GM04503 (cell line): ENCODE results near the gene TGFB2.

Source experiments
- DNase-seq: peaks from one replicate; pipeline ENCODE4 v3.0.0-alpha.2; 2012; ENCODE audit warnings: low read depth

The TGFB2 gene

DNA sequence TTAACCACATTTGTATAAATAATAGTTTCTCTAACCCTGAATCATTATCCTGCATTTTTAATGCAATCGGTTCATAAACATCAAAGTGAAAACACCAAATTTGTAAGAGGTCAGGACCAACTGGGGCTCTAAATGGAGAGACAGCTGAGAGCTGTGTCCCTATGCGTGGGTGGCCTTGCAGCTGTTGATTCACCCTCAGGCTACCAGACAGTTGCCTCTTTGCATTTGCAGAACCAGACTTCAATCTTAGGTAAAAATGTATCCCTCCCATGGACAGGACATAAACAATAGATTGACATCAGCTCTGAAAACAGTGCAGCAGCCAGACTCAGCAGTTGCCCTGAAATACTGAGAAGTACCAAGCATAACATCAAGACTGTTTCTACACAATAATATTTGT lies 8.8 kb upstream of the TGFB2 start:
- DNase-seq, result no peak

DNA sequence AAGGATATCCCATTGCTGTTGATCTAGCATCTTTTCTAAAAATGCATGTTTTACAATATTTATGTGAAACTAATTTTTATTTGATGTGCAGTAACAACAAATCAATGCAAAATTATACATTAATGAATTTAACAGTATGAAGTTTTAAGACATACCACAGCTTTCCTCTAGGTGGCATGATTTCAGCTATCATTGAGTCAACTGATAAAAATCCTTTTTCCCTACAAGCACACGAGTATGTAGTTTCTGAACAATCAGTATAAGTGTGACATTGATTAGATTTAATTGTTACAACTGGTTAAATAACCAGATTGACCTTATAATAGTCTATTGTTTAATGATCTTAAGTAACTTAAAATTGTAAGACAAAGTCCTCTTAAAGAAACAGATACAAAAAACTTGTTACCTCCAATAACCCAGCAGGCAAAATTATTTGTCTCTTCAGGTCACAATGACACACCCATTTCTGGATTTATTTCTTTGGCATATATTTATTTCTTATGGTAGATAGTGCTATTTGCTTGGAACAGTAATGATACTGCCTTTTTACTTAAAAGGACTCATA lies 5.8 kb upstream of the TGFB2 start:
- no peak for DNase-seq

DNA sequence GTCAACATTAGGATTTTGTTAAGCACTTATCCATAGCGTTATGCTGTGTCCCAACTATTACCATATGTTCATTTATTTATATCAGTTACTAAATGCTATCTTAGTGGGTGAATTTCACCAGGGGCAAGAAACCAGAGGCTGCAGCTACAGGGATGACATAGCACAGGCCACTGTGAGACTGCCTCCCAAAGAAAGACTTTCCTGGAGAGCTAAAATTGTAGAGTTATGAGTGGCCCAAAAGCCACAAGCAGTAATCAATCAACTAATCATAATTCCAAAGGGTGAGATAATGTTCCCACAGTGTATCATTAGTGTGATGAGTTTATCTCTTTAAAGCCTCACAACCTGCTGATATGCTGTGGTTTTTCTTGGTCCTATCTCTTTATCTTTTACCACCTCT lies 3.8 kb upstream of the TGFB2 start:
- DNase-seq, result no peak

DNA sequence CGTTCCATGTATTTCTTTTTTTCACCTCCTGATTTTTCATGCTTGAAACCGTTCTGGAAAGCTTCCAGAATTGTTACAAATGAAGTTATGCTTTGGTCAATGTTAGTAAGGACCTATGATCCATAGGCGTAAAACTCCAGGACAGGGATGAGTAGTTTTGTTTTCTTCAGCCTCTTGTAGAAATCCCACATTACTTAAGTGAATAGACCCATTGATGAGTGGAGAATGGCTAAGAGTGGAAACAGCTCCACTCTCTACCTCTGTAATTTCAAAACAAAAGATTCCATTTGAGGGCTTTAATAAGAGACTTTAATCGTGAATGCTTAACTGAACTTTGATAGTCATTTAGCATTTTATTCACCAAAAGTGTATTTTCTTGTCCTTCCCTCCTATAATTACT lies 3.0 kb upstream of the TGFB2 start:
- DNase-seq, result no peak

DNA sequence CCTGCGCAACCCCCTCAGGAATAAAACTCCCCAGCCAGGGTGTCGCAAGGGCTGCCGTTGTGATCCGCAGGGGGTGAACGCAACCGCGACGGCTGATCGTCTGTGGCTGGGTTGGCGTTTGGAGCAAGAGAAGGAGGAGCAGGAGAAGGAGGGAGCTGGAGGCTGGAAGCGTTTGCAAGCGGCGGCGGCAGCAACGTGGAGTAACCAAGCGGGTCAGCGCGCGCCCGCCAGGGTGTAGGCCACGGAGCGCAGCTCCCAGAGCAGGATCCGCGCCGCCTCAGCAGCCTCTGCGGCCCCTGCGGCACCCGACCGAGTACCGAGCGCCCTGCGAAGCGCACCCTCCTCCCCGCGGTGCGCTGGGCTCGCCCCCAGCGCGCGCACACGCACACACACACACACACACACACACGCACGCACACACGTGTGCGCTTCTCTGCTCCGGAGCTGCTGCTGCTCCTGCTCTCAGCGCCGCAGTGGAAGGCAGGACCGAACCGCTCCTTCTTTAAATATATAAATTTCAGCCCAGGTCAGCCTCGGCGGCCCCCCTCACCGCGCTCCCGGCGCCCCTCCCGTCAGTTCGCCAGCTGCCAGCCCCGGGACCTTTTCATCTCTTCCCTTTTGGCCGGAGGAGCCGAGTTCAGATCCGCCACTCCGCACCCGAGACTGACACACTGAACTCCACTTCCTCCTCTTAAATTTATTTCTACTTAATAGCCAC lies 696 bp downstream of the TGFB2 start:
- DNase-seq, result no peak

DNA sequence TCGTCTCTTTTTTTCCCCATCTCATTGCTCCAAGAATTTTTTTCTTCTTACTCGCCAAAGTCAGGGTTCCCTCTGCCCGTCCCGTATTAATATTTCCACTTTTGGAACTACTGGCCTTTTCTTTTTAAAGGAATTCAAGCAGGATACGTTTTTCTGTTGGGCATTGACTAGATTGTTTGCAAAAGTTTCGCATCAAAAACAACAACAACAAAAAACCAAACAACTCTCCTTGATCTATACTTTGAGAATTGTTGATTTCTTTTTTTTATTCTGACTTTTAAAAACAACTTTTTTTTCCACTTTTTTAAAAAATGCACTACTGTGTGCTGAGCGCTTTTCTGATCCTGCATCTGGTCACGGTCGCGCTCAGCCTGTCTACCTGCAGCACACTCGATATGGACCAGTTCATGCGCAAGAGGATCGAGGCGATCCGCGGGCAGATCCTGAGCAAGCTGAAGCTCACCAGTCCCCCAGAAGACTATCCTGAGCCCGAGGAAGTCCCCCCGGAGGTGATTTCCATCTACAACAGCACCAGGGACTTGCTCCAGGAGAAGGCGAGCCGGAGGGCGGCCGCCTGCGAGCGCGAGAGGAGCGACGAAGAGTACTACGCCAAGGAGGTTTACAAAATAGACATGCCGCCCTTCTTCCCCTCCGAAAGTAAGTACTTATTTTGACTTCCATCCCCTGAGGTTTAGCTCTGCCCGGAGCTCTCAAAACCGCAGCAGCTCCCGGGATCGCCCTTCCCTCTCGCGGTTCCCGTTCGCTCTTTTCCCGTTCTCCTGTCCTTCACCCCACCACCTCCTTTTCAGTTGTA lies 1.5 kb downstream of the TGFB2 start:
- no peak for DNase-seq

DNA sequence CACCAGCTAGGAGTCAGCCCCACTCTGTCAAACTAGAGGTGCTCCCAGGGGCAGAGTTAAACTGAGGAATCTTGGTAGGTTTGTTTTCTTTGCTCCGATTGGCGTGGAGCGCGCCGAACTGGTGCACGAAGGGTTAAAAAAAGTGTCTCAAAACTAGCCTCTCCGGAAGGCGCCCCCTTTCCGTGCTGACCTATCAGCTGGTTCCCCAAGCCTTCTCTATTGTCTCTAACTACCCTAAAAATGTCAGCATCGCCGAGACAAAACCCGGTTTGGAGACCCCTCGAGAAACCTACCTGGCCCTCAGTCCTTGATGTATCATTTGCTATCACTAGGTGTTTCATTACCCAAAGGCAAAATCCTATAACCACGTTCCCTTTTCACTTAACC lies 2.2 kb downstream of the TGFB2 start:
- DNase-seq, result no peak

DNA sequence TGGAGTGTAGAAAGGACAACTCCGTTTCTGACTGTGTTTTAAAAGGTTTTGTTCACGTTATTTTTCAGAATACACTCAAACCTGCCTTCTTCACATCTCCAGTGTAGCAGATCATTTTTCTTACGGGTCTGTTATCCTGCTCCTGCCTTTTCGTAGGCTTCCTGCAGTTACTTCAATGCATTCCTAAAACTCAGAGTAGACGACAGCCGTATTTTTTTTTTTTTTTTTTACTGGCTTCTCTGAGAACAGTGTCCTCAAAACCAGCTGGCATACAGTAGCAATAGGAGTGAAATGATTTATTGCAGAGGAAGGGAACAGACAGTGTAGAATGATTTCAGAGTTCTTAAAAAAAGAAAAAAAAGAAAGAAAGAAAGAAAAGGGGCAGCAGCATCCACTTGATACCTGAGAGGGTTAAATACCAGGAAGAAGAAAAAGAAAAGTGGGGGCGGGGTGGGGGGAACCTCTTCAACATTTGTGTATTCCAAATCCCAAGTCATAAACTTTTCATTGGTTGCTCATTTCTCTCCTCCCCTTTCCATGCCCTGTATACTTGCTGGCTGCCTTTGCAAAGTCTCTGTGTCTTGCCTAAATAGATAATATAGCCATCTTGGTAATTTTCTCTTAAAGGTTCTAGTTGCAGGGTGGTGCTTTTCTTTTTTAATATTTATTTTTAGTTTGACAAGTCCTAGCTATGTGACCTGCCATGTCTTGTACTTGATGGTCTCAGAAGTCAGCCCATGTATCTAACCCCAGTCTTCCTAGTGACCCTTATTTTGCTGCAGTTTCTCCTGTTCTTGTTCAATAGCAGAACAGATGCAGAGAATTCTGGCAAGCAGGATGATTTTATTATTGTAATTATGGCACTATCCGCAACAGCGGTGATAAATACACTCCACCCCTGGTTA lies 2.8 kb downstream of the TGFB2 start:
- no peak for DNase-seq

DNA sequence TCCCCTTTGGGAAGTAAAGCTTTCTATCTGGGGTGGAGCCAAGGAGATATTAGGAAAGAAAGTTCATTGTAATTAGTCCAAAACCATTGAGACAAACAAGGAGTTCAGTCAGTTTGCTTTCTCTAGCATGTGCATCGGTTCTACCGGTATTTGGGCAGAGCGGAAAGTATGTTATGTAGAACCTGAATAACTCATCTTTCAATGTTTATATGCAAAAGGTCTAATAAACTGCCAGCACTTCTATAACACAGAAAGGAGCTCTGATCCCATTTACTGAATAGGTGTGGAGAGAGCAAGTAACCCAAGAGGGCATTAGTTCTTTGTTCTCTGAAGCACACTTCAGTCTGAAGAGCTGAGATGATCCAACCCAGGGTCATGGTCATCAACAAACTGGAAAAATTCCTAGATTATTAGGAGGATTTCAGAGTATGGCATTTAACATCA lies 3.5 kb downstream of the TGFB2 start:
- DNase-seq, result no peak

DNA sequence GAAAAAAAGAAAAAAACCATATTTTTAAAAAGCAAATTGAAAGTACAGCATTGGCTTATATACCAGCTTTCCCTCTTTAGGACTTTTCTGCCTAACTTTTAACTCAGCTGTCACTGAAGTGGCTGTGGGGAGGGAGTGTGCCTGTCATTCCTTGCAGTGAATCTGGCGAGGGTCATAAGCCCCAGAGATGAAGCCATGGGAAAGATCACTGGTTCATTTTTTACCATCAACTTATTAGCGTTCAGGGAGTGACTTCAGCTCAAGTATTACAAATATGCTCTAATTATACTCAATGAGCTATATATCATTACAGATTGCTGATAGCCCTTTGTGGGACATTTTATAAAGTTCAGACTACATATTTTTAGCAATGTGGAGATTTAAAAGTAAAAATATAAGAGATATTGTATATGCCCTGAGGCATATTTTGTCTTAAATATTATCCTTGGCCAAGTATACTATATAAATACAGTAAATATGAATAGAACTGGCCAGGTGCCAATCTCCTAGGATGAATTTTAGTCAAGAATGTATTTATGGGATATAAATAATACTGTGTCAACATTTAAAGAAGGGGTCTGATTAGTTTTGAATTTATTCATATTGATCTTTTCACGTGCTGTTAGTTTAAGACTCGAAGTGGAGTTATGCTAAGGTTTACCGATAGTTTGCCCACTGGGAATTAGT lies 4.4 kb downstream of the TGFB2 start:
- DNase-seq, result no peak

DNA sequence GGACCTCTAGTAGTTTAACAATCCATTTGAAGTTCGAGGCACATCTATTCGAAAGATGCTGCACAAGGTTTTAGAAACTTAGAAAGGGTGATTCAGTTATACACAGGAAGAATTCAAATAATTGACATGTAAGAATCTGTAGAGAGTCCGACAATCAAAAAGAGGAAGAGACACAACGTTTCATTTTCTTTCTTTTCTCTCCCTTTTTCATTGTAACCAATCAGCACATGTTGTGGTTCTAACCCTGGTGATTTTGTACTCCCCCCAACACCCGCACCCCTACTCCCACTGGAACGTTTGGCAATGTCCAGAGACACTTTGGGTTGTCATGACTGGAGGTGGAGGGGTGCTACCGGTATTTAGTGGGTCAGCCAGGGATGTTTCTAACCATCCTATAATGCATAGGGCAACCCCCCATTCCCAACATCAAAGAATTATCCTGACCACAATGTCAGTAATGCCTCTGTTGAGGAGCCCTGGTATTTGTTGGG lies 4.9 kb downstream of the TGFB2 start:
- DNase-seq, result no peak

DNA sequence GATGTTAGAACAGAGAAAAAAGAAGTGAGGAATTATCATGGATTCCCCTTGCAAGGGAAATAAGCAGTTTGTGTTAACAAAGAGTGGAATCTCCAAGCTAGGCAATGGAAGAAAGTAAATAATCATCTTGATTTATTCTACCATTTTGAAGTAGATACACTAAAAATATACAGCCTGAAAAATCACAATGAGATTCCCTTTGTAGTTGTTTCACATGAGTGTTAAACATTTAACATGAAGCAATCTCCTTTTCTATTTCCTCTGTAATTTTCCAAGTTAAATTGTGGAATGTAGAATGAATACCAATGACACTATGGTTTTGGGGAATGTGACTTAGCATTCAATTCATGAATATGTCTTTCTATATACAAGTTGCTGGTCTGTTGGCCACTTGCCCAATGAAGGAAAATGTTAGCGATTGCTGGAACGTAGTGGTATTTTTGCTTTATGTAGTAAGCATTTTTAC lies 5.7 kb downstream of the TGFB2 start:
- DNase-seq, result no peak

DNA sequence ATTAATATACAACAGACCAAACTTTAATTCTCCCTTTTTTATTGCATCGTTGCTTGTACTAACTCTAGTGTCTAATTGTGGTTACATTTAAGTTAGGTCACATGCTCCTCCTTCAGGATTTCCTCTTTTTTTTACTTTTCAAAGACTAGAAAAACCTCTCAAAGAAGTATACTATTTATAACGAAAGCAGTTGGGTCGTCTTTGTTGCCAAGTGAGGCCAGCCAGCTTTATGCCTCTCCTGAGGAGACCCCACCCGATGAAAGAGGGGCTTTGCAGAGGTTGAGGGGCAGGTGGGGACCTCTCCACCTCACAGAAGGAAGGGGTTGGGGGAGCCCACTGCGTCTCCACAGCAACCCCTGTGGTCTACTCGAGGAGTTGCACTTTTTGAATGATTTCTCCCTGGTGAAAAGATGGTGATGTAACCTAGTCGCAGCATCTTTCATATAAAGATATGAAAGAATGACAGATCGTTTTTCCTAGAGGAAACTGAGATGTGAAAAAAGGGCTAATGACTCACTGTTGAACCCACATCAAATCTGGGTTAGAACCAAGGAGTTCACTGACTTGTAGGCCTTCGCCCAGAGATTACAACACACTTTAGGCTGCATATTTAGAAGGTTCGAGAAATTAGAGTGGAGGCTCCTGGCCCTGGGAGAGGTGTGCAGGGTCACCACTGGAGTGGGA lies 6.4 kb downstream of the TGFB2 start:
- no peak for DNase-seq

DNA sequence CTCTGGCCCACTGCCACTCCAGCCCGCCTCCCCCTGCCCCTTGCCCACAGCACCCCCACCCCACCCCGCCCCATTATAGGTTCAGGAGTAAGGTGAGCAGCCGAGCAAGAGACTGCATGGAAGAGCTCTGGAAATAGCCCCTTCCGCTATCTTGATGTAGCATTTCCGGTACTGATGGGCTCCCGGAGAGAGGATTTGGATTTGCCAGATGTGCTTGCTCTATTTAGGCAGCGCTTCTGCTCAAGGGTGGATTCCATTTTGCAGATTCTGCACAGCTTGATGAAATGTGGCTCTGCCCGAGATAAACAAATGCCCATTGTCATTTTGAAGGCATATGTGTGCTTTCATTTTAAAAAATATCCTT lies 6.9 kb downstream of the TGFB2 start:
- DNase-seq, result no peak

DNA sequence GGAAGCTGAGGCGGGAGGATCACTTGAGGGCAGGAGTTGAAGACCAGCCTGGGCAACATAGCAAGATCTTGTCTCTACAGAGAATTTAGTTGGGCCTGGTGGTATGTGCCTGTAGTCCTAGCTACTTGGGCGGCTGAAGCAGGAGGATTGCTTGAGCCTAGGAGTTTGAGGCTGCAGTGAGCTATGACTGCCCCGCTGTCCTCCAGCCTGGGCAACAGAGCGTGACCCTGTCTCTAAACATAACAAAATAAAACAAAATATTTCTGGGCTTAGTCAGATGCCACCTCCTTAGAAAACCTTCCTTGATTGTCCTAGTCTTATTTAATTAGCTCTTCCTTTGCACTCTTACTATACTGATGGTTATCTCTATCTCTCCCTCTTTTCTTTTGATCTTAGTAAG lies 8.5 kb downstream of the TGFB2 start:
- no peak for DNase-seq

DNA sequence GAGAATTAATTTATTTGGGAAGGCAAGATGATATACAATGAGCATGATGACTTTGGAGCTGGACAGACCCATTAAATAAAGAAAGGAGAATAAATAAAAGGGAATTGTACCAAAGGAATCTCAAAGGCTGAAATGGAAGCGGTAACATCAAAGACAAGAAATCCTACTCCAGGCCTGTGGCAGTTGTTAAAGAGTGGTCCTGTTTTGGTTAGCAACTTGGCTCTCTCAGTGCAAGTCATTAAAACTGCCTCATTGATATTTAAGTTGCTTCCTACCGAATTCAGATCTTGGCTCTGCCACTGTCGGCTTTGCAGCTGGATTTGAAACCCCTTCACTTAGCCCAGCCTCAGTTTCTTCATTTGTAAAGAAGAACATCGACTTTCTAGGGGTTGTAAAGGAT lies 10.1 kb downstream of the TGFB2 start:
- DNase-seq, result no peak

DNA sequence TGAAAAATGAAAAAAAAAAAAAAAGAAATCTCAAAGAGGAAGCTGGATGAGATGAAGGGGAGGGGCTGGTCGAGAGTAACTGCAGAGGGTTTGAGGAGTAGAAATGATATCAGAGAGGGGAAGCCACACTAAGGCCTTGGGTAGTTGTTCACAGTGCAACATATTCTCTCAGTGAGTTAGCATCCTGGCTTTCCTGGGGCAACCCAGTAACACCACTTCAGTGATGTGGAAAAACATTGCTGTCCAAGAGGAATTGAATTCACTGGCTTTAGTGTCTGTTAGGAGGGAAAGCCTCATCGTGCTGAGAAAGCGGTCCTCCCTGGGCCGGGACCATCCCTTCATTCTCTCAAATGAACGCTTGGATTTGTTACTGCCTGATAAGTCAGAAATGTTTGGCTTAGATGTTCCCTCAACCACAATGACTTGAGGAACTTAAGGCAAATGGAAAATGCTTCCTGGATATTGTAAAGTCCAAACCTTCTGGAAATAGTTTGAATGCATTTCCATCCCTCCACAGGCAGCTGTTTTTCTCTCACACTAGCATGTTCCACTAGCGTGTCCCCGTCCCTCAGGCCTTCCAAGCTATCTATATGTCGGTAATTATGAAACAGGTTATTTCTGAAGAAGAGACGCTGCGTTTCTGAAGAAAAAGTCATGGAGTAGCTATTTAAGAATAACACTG lies 12.2 kb downstream of the TGFB2 start:
- DNase-seq, result no peak

DNA sequence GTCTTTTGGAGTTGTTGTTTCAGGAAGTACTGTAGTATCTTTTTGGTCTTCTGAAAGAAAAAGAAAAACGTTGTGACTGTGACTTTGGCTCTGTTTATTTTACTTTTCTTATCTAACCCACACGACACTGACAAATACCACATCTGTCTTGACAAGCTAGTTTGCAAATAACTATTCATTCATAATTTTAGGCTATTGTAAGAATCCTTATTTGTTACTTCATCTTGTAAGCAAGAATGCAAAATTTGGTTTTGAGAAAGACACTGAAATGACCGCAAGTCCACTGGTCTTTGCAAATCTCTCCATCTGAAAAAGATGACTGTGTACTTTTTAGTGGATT lies 12.7 kb downstream of the TGFB2 start:
- no peak for DNase-seq

DNA sequence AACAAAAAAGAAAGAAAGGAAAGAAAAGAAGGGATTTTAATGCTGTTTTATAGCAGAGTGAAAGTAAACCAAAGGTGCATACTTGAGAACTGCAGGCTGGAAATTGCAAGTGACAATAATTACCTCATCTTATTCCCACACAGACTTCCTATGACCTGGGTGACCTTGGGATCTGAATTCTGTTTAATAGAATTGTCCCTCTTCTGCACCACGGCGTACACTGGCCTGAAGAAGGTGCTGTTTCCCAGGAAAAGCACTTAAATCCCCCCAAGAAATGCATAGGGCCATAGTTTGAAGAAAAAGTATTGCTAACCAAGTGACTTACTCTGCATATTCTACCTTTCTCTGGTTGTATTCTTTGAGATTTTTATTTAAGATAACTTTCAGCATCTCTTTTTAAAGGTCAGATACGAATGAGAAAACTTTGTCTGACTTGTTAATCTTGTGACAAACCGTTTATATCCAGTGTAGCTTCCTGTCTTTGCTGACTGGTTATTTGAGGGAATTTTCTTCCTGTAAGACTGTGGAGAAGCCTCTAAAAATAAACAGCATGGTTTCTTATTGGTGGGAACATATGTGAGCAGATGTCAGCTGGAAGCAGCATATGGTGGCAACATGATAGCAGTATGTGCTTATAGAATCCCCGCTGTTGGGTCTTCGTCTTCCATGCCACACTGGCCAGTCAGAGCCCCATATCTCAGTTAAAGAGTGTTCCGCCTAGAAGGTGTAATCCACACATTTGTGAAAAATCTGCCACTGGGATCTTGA lies 16.3 kb downstream of the TGFB2 start:
- DNase-seq, result no peak
